Hepatocyte (in vitro differentiated cells): ENCODE results near the gene HSPA9.

Source experiments
- EZH2 ChIP-seq: fragments of 200-600 bp; sonication (generic); IDR thresholded peaks from 2 replicates; pipeline ENCODE4 v1.6.1; 2016; ENCODE audit warnings: antibody characterized with exemption, mild to moderate bottlenecking, borderline replicate concordance
- EZH2phosphoT487 ChIP-seq: fragments of 200-600 bp; sonication (generic); IDR thresholded peaks from one replicate; pipeline ENCODE4 v1.6.1; 2018; ENCODE audit warnings: antibody characterized with exemption, mild to moderate bottlenecking, low read depth, moderate library complexity; ENCODE audit not compliant: unreplicated experiment, severe bottlenecking
- TF ChIP-seq, protein P1 (sequence below): fragments of 200-600 bp; sonication (generic); IDR thresholded peaks from 2 replicates; pipeline ENCODE4 v1.5.1; 2016; ENCODE audit warnings: antibody characterized with exemption, mild to moderate bottlenecking; ENCODE audit not compliant: poor library complexity

DNA sequence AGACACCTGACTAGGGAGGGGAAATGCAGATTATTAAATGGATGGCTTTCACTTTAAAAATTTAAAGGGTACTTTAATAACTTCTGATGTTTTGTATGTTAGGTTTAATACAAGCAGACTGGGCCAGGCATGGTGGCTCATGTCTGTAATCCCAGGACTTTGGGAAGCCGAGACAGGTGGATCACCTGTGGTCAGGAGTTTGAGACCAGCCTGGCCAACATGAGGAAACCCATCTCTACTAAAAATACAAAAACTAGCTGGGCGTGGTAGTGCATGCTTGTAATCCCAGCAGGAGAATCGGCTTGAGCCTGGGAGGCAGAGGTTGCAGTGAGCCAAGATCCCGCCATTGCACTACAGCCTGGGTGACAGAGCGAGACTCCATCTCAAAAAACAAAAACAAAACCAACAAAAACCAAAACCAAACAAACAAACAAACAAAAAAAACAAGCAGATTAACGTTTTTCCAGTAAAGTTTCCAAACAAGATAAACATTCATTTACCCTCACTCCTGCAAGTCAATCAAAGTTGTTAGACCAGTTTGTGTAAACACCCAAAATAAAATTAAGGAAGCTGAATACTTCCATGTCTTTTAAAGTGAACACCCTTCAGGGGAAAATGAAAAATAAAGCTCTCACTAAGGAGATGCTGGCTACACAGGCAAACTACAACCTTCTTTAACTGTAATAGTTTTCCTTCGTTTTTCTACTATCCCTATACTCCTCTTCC is 46.3 kb downstream of the HSPA9 start:
- TF ChIP-seq, protein P1, sequence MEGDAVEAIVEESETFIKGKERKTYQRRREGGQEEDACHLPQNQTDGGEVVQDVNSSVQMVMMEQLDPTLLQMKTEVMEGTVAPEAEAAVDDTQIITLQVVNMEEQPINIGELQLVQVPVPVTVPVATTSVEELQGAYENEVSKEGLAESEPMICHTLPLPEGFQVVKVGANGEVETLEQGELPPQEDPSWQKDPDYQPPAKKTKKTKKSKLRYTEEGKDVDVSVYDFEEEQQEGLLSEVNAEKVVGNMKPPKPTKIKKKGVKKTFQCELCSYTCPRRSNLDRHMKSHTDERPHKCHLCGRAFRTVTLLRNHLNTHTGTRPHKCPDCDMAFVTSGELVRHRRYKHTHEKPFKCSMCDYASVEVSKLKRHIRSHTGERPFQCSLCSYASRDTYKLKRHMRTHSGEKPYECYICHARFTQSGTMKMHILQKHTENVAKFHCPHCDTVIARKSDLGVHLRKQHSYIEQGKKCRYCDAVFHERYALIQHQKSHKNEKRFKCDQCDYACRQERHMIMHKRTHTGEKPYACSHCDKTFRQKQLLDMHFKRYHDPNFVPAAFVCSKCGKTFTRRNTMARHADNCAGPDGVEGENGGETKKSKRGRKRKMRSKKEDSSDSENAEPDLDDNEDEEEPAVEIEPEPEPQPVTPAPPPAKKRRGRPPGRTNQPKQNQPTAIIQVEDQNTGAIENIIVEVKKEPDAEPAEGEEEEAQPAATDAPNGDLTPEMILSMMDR = no peak
- TF ChIP-seq EZH2 = no peak
- no peak for TF ChIP-seq EZH2phosphoT487
